ENCODE measurements around the gene FSIP1.

- TF ChIP-seq TCF3 (CRISPR knock-in tag; IDR thresholded peaks at IDR 0.05) (no peak), HSF4 (CRISPR knock-in tag; IDR thresholded peaks at IDR 0.05; ENCODE audit: borderline replicate concordance) (no peak), POLR2A (conservative IDR thresholded peaks at IDR 0.05) (no peak), ZNF77 (CRISPR knock-in tag; IDR thresholded peaks at IDR 0.05) (no peak), ZBTB1 (CRISPR knock-in tag; IDR thresholded peaks at IDR 0.05; ENCODE audit: borderline replicate concordance, low read depth) (no peak), ZNF589 (CRISPR knock-in tag; IDR thresholded peaks at IDR 0.05; ENCODE audit: low read depth) (no peak), TEAD4 (IDR thresholded peaks at IDR 0.05; ENCODE audit: low read length) (no peak), TEAD4 (CRISPR knock-in tag; IDR thresholded peaks at IDR 0.05; ENCODE audit: borderline replicate concordance) (no peak), NFYB (IDR thresholded peaks at IDR 0.05; ENCODE audit: extremely low read depth, insufficient read length) (no peak), EP300 (IDR thresholded peaks at IDR 0.05; ENCODE audit: low read length) (no peak)
These were observed 25.7 kb downstream of the FSIP1 start for GRCh38 chr15:39756806-39757522.

Data from K562 (cell line).